ENCODE data around the gene THAP5.

THAP5 gene

DNA sequence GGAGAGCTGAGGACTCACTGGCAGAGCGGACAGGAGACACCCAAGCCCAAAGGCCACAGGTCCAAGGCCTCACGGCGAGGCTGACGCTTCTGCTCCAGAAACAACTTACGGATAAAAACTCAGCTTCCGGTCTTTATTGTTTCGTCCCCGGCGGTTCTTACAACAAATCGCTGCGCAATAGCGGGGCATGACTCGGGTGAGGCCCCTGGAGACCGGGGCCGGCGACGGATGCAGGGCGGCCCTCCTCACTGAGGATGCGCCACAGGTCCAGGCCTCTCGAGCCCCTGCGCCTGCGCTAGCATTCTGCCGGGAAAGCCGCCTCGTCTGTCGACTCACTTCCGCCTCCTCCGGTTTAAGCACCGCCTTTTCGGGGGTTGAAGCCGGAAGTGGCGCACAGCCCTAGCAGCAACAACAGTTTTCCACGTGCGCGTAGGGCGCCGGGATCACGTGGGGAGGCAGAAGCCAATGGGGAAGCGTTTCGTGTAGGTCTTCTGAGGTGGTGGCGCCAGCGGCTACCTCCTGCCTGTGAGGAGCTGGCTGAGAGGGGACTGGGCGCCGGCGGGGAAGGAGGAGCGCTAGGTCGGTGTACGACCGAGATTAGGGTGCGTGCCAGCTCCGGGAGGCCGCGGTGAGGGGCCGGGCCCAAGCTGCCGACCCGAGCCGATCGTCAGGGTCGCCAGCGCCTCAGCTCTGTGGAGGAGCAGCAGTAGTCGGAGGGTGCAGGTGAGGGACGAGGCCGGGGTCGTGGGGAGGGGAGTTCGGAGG lies at the start of gene THAP5, which contains the start of gene DNAJB9:
TSS of gene THAP5 (minus strand) at position 326 of the 765 bp plus-strand sequence. CDS start at position 189, 137 bp downstream.
TSS of gene DNAJB9 (plus strand) at position 494 of the 765 bp plus-strand sequence. CDS start 1,853 bp downstream, outside the sequence.
- peak; percentile 99 for DNase-seq

DNA sequence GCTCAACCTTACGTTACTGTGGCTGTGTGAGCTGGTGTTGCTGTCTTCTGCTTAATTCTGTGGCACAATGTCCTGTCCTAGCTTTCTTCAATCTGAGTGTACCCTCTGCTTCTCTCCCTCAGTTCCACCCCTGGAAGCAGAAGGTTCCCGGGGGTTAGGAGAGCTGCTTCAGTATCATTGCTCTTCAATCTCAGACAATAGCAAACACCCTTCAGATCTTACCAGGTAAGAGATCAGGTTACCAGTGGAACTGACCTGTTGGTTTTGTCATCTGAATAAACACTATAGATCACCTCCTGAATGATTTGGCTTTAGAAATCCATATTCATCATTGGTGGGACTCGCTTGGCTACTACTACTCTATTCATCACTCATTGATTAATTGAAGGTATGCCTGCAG lies 48.5 kb upstream of the THAP5 start:
- no peak for DNase-seq

- no peak for DNase-seq
These were observed 45.4 kb upstream of the THAP5 start for GRCh38 chr7:108614896-108615295.

GRCh38 chr7:108613949-108614381 lies 44.5 kb upstream of the THAP5 start:
- no peak for DNase-seq

- DNase-seq, result peak; percentile 74
These were observed 43.8 kb upstream of the THAP5 start for GRCh38 chr7:108613147-108613948.

- DNase-seq, result no peak
These were observed 41.8 kb upstream of the THAP5 start for GRCh38 chr7:108611268-108611667.

- no peak for DNase-seq
These were observed 40.1 kb upstream of the THAP5 start for GRCh38 chr7:108609643-108610042.

GRCh38 chr7:108605559-108606201 lies 36.2 kb upstream of the THAP5 start:
- DNase-seq, result no peak

GRCh38 chr7:108604307-108605077 lies 35.0 kb upstream of the THAP5 start:
- DNase-seq, result peak; percentile 71

- DNase-seq, result no peak
These were observed 34.3 kb upstream of the THAP5 start for GRCh38 chr7:108603656-108604306.

DNA sequence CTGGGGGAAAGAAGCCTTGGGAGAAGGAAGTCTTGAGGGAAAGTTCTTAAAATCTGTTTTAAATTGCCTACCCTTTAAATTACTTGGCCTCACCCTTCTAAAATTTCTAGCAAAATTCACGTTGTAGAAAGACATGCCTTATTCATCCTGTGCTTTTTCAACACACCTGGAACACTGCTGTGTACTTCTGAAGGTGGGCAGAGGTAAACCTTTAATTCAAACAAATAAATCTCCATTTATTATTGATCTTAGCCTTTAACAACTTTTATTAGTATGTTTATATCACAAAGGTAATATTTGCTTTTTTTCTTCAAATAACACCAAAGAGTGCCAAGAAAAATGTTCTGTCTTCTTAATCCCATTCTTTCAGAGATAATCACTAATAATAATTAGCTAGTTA lies 30.9 kb upstream of the THAP5 start:
- DNase-seq, result no peak

DNA sequence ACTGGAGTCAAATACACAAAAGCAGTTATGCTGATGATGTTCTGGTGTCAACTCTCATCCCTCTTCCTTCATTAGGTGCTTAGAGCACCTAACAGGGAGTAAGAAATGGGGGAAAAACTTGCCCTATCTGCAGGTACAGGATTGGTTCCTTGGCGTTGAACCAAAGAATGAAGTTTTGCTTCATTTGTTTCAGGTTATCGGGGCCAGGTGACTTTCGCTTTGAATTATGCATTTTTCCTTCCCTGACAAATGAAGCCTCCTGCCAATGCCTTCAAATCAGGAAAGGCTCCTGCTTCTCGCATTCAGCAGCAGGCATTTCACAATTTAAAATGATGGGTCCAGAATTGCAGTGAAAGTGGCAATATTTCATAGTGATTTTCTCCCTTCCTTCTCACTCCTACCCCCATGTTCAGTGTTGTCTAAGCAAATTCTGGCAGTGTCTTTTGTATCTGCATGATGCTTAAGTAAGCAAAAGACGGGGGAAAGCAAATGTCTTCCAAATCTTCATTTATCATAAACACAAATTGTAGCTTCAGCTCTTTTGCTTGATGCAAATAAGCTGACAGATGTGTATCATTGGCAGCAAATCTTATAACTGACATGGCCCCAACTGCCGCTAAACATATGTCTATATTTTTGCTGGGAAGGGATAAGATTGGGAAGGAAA lies 29.5 kb upstream of the THAP5 start:
- no peak for DNase-seq

DNA sequence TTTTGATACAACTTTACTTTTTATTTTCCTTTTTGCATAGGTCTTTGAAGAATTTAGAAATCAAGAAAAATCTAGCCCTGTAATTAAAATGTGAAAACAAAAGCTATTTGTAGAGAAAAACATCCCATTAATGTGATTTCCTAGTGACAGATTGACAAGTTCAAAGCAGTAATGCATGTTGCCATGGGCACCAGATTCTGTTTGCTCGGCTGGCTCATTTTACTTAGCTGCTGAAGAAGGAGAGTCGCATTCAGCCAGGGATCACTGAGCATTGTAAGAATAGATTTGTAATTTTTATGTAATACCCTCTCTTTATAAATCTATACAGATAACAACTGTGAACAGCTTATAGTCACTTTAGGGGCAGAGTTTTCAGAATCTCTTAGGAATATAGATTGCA lies 28.6 kb upstream of the THAP5 start:
- DNase-seq, result no peak

DNA sequence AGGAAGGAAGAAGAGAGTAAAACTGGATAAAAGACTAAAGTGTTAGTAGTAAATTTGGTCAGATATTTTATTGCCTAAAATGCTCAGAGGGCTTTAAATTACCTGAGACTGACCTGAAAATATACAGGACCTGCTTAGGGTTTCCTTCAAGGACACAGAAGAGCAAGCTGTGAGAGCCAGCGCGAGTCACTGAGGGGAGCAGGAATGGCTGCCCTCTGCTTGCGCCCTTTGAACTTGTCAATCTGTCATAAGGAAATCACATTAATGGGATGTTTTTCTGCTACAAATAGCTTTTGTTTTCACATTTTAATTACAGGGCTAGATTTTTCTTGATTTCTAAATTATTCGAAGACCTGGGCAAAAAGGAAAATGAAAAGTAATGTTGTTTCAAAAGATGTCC lies 27.1 kb upstream of the THAP5 start:
- DNase-seq, result no peak

DNA sequence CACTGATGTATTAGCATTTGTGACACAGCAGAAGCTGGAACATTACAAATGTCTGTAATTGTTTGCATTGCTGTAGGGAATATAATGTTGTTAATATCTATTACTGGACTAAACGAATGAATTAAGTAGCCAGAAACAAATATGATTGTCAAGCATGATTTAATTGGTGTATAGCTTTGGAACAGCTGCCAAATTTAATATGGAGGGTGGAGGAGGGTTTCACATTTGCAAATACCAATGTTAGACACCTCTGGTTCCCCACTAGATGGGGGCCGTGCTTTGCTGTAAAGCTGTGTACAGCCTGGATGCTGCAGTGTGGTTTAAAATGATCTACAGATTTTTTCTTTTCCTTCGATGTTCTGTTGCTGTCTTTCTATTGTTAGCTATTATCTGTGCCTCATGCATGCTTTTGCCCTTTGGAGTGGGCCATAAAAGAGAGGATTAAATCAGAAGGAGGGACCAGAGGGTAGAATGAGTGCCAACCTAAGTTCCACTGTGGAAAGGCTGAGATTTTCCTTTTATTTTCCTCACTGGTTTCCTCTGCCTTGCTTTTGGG lies 23.2 kb upstream of the THAP5 start:
- no peak for DNase-seq

- no peak for DNase-seq
These were observed 21.1 kb upstream of the THAP5 start for GRCh38 chr7:108590606-108591005.

GRCh38 chr7:108589874-108590273 lies 20.4 kb upstream of the THAP5 start:
- no peak for DNase-seq

DNA sequence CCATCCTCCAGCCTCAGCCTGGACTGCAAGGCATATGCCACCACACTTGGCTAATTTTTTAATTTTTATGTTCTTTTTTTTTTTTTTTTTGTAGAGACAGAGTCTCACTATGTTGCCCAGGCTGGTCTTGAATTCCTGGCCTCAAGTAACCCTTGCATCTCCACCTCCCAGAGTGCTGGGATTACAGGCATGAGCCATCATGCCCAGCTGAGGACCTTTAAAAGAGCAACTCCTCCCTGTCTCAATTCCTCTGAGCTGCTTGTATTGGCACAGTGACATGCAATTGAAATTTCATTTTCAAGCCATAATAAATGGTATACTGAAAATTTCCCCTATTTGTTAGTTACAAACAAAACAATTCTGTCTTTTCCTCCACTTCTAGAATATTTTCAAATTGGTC lies 19.7 kb upstream of the THAP5 start:
- DNase-seq, result no peak

GRCh38 chr7:108586274-108586710 lies 16.8 kb upstream of the THAP5 start:
- no peak for DNase-seq

GRCh38 chr7:108585843-108586242 lies 16.3 kb upstream of the THAP5 start:
- DNase-seq, result no peak

- DNase-seq, result no peak
These were observed 14.7 kb upstream of the THAP5 start for GRCh38 chr7:108584211-108584610.
